ENCODE data around the gene ZNF19.

DNA sequence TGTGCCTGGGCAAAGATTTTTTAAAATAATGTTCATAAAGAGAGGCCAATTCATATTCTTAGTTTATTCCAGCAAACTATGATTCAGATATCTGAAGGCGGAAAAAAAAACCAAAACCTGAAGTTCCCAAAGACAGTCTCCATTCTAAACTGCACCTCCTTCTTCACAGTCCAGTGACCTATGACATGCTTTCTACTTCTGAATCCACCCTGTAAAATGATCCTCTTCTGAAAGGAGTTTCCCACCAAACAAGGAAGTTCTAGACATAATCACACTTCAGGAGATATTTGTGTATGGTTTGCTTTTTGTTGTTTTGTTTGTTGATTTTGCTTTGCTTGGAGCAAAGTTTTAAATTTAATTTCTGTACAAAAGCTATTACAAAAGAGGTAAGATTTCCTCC is 24.2 kb upstream of the ZNF19 start:
- no peak for TF ChIP-seq REST (IDR thresholded peaks at IDR 0.05)
- no peak for TF ChIP-seq CTCF (IDR thresholded peaks at IDR 0.05; ENCODE audit: low read depth, low read length, missing input control)
- no peak for TF ChIP-seq GABPA (IDR thresholded peaks at IDR 0.05 in 1 of 2, conservative IDR thresholded peaks at IDR 0.05 in 1 of 2)
- no peak for TF ChIP-seq FOXA1 (IDR thresholded peaks at IDR 0.05)
- no peak for TF ChIP-seq NR2F2 (IDR thresholded peaks at IDR 0.05)
- TF ChIP-seq, protein P1, sequence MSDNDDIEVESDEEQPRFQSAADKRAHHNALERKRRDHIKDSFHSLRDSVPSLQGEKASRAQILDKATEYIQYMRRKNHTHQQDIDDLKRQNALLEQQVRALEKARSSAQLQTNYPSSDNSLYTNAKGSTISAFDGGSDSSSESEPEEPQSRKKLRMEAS (IDR thresholded peaks at IDR 0.05), result no peak

Data from liver (tissue), 3 donors.